GM10266 (cell line): ENCODE data around the gene PPP1R14D.

Experiments
- DNase-seq: peaks from one replicate; pipeline ENCODE4 v3.0.0; 2012; ENCODE audit errors: extremely low spot score
- TF ChIP-seq, protein P1 (sequence below): IDR thresholded peaks from 2 replicates; pipeline ENCODE4 v1.5.1; 2012; ENCODE audit warnings: mild to moderate bottlenecking, low read depth; ENCODE audit not compliant: control insufficient read depth, insufficient read depth; ENCODE audit errors: missing control alignments

Gene PPP1R14D

DNA sequence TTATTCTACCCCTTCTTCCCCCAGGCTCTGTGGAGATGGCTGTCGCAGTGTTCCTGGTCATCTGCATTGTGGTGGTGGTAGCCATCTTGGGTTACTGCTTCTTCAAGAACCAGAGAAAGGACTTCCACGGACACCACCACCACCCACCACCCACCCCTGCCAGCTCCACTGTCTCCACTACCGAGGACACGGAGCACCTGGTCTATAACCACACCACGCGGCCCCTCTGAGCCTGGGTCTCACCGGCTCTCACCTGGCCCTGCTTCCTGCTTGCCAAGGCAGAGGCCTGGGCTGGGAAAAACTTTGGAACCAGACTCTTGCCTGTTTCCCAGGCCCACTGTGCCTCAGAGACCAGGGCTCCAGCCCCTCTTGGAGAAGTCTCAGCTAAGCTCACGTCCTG, 28.2 kb upstream of the PPP1R14D start:
- TF ChIP-seq, protein P1, sequence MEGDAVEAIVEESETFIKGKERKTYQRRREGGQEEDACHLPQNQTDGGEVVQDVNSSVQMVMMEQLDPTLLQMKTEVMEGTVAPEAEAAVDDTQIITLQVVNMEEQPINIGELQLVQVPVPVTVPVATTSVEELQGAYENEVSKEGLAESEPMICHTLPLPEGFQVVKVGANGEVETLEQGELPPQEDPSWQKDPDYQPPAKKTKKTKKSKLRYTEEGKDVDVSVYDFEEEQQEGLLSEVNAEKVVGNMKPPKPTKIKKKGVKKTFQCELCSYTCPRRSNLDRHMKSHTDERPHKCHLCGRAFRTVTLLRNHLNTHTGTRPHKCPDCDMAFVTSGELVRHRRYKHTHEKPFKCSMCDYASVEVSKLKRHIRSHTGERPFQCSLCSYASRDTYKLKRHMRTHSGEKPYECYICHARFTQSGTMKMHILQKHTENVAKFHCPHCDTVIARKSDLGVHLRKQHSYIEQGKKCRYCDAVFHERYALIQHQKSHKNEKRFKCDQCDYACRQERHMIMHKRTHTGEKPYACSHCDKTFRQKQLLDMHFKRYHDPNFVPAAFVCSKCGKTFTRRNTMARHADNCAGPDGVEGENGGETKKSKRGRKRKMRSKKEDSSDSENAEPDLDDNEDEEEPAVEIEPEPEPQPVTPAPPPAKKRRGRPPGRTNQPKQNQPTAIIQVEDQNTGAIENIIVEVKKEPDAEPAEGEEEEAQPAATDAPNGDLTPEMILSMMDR, result no peak
- DNase-seq, result no peak

DNA sequence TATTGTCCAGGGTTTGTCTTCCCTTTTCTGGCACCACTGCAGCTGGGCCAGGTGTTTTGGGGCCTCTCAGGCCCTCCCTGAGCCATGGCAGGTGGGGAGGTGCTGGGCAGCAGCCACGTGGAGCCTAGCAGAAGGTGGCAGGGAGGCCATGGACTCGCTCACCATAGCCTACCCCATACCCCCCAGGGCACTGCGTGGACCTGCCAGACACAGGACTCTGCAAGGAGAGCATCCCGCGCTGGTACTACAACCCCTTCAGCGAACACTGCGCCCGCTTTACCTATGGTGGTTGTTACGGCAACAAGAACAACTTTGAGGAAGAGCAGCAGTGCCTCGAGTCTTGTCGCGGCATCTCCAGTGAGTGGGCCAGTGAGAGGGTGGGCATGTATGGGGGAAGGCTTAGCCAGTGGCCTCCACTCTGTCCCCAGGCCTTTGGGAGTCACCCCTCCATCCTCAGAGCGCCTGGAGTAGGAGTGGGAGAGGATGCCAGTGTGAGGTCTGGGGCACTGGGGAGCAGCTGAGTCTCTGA, 27.3 kb upstream of the PPP1R14D start:
- no peak for DNase-seq

DNA sequence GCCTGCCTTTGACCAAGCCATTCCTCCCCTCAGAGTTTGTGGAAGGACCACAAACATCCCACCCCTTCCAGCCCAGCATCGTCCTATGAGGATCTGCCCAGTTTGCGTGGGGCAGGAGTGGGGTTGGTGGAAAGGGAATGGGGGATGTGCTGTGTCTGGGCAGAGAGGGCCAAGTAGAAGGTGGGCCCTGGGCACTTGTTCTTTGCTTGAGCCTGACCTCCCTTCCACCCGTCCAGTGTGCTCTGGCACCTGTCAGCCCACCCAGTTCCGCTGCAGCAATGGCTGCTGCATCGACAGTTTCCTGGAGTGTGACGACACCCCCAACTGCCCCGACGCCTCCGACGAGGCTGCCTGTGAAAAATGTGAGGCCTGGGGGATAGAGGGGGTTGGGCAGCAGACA, 25.7 kb upstream of the PPP1R14D start:
- TF ChIP-seq, protein P1, result no peak
- no peak for DNase-seq

More for the DNA sequence above, 27.3 kb upstream of the PPP1R14D start:
- TF ChIP-seq, protein P1, result no peak

DNA sequence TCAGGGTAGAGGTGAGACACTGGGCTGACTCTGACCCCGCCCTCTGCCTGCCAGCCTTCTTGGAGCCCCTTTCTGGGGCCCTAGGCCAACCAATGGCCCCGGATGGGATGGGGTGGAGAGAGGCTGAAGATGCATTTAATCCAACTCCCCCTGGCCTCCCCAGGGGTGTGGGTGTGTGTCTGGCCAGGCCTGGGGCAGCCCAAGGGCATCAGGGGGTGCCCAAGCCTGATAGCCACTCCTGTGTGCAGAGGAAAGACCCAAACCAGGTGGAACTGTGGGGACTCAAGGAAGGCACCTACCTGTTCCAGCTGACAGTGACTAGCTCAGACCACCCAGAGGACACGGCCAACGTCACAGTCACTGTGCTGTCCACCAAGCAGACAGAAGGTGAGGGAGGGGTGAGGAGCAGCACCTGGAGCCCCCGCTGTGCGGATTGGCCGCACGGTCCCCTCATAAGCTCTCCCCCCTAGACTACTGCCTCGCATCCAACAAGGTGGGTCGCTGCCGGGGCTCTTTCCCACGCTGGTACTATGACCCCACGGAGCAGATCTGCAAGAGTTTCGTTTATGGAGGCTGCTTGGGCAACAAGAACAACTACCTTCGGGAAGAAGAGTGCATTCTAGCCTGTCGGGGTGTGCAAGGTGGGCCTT, 24.9 kb upstream of the PPP1R14D start:
- no peak for DNase-seq
- TF ChIP-seq, protein P1, result no peak

DNA sequence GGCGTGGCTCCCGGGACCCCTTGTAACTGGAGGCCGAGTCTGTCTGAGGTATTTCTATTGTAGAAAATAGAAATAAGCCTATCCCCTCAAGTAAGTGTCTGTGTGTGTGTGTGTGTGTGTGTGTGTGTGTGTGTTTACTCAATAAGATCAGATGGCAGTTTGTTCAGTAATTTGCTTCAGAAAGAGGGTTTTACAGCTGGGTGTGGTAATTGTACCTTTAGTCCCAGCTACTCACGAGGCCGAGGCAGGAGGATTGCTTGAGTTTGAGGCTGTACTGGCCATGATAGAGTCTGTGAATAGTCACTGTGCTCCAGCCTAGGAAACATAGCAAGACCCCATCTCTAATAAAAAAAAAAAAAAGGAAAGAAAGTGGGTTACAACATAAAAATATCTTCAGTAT, 24.0 kb upstream of the PPP1R14D start:
- TF ChIP-seq, protein P1, result no peak
- no peak for DNase-seq

DNA sequence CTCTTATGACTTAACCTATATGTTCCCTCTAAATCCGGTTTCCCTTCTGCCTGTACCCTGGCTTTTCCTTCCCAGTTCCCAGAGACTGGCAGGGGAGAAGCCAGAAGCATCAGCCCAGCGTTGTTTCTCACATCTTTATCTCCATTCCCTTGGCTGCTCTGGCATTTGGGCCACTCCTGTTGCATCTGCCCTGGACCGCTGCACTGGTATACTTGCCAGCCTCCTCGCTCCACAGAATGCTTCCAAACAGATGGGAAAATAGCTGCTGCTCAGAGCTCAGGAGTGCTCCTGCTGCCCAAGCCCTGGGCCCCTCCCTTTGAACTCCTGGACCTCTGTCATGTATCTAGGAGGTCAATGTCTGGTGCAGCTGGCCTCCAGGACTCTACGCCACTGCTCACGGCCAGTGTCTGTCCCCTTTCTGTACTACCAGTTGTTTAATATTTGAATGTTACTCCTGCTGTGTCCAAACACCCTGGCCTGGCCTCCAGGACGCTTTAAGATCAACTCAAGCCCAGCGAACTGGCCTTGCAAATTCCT, 22.1 kb upstream of the PPP1R14D start:
- TF ChIP-seq, protein P1, result no peak
- DNase-seq, result no peak
